A549 (cell line): ENCODE results near the gene KLK4. TPM values are rescaled to one million over a fixed set of nuclear protein-coding genes. Genes with fewer than 3 reads are reported as not detected.

ENCODE experiments used
- ATAC-seq, 2 experiments: fragments of 200-7000 bp in 1 of 2; fragments of >200 bp in 1 of 2; cut with Nextera tagmentation in 1 of 2; cut with Tn5 transposase in 1 of 2; 3 replicates each; pipeline versions ENCODE4 v1.8.0 to v1.9.1; 2018 to 2020; ENCODE audit warnings: mild to moderate bottlenecking in 1 of 2, moderate library complexity in 1 of 2
- CTCF ChIA-PET: fragments of 300-600 bp; sonication (Branson Sonifier 250); formaldehyde crosslinking; extraction: SDS; loops from one replicate; lab custom pipeline; 2021; ENCODE audit warnings: antibody characterized with exemption, inconsistent platforms; lab: Yijun Ruan, JAX
- POLR2A ChIA-PET: fragments of 350-600 bp; formaldehyde crosslinking; extraction: SDS; loops from one replicate; lab custom pipeline; 2021; ENCODE audit warnings: antibody characterized with exemption, inconsistent platforms; lab: Yijun Ruan, JAX
- DNase-seq, 2 experiments: peaks; one replicate each; pipeline versions ENCODE4 v3.0.0 to v3.0.0-alpha.2; 2011 to 2016; ENCODE audit warnings: low read depth in 1 of 2, low spot score in 1 of 2
- FAIRE-seq: peaks from 2 replicates; lab custom pipeline; 2011; peaks lifted over from hg19 to GRCh38; lab: Jason Lieb, UNC
- H3K27ac ChIP-seq, 2 experiments: fragments of >200 bp; sonication (Bioruptor Twin); formaldehyde crosslinking; 3 replicates each; pipeline ENCODE4 v1.5.1; 2016 to 2017
- H3K4me1 ChIP-seq: fragments of >200 bp; sonication (Bioruptor Twin); formaldehyde crosslinking; 3 replicates; pipeline ENCODE4 v1.6.1; 2016
- H3K4me2 ChIP-seq: fragments of >200 bp; sonication (Bioruptor Twin); formaldehyde crosslinking; 3 replicates; pipeline ENCODE4 v1.6.1; 2016
- H3K4me3 ChIP-seq: fragments of >200 bp; sonication (Bioruptor Twin); formaldehyde crosslinking; 3 replicates; pipeline ENCODE4 v1.5.1; 2016
- H3K9me3 ChIP-seq: fragments of >200 bp; sonication (Bioruptor Twin); formaldehyde crosslinking; 3 replicates; pipeline ENCODE4 v1.6.1; 2016
- BHLHE40 ChIP-seq: IDR thresholded peaks from 2 replicates; pipeline ENCODE4 v1.6.1; 2012; ENCODE audit warnings: low read depth, low read length, inconsistent platforms
- CHD2 ChIP-seq: fragments of 150-350 bp; IDR thresholded peaks from 2 replicates; pipeline ENCODE4 v1.6.1; 2014; ENCODE audit warnings: low read length; ENCODE audit not compliant: partially characterized antibody
- ESRRA ChIP-seq: fragments of 150-350 bp; IDR thresholded peaks from 2 replicates; pipeline ENCODE4 v1.6.1; 2014; ENCODE audit warnings: mild to moderate bottlenecking, low read length, borderline replicate concordance
- FOSB ChIP-seq: fragments of 250-450 bp; sonication (Bioruptor Pico); IDR thresholded peaks from 2 replicates; pipeline ENCODE4 v1.5.0; 2020; ENCODE audit warnings: mild to moderate bottlenecking, moderate library complexity
- FOSL2 ChIP-seq, 2 experiments: fragments of 450-650 bp in 1 of 2; fragments of >200 bp in 1 of 2; sonication (Bioruptor Twin) in 1 of 2; formaldehyde crosslinking; IDR thresholded peaks; 2 replicates each; pipeline versions ENCODE4 v1.5.0 to v1.6.1; 2016 to 2020; ENCODE audit warnings: mild to moderate bottlenecking in 1 of 2, moderate library complexity in 1 of 2
- FOXS1 ChIP-seq: fragments of 250-450 bp; sonication (Bioruptor Pico); IDR thresholded peaks from 2 replicates; pipeline ENCODE4 v1.5.0; 2020; ENCODE audit warnings: mild to moderate bottlenecking, moderate library complexity
- GATA3 ChIP-seq: IDR thresholded peaks from 2 replicates; pipeline ENCODE4 v1.6.1; 2012; ENCODE audit warnings: borderline replicate concordance
- HDAC2 ChIP-seq: fragments of 200-600 bp; sonication (generic); IDR thresholded peaks from 2 replicates; pipeline ENCODE4 v1.6.1; 2016
- HEYL ChIP-seq: fragments of 250-450 bp; sonication (Bioruptor Pico); IDR thresholded peaks from 2 replicates; pipeline ENCODE4 v1.8.0; 2021; ENCODE audit warnings: mild to moderate bottlenecking, moderate library complexity
- JUNB ChIP-seq: fragments of >200 bp; sonication (Bioruptor Twin); formaldehyde crosslinking; IDR thresholded peaks from 2 replicates; pipeline ENCODE4 v1.6.1; 2016
- KDM1A ChIP-seq: fragments of 200-600 bp; sonication (generic); IDR thresholded peaks from 2 replicates; pipeline ENCODE4 v1.6.1; 2016; ENCODE audit warnings: low read depth, mild to moderate bottlenecking
- KDM5A ChIP-seq: fragments of 200-600 bp; sonication (generic); IDR thresholded peaks from 2 replicates; pipeline ENCODE4 v1.6.1; 2016; ENCODE audit warnings: antibody characterized with exemption, mild to moderate bottlenecking
- MAFK ChIP-seq: fragments of 450-650 bp; IDR thresholded peaks from 2 replicates; pipeline ENCODE4 v1.6.1; 2014; ENCODE audit not compliant: partially characterized antibody
- MYC ChIP-seq: IDR thresholded peaks from 2 replicates; pipeline ENCODE4 v1.6.1; 2012; ENCODE audit warnings: mild to moderate bottlenecking, inconsistent platforms, low read length, improper control_type of control experiment, borderline replicate concordance
- NFE2L2 ChIP-seq: fragments of 150-350 bp; conservative IDR thresholded peaks from 2 replicates; pipeline ENCODE4 v1.6.1; 2014; ENCODE audit warnings: low read length
- NR3C1 ChIP-seq: fragments of >200 bp; sonication (Bioruptor Twin); formaldehyde crosslinking; IDR thresholded peaks from 3 replicates; pipeline ENCODE4 v1.6.1; 2017
- POLR2A ChIP-seq: IDR thresholded peaks from 2 replicates; pipeline ENCODE4 v1.6.1; 2012; ENCODE audit warnings: mild to moderate bottlenecking, low read length
- POLR2AphosphoS2 ChIP-seq: conservative IDR thresholded peaks from 2 replicates; pipeline ENCODE4 v1.6.1; 2012; ENCODE audit warnings: low read length, improper control_type of control experiment, inconsistent platforms
- RARB ChIP-seq: fragments of 250-450 bp; sonication (Bioruptor Pico); IDR thresholded peaks from 2 replicates; pipeline ENCODE4 v1.8.0; 2021; ENCODE audit warnings: mild to moderate bottlenecking, moderate library complexity
- SMC3 ChIP-seq: fragments of >200 bp; sonication (Bioruptor Twin); formaldehyde crosslinking; IDR thresholded peaks from 3 replicates; pipeline ENCODE4 v1.6.1; 2018; ENCODE audit warnings: inconsistent platforms
- SREBF2 ChIP-seq: fragments of 450-650 bp; IDR thresholded peaks from 2 replicates; pipeline ENCODE4 v1.6.1; 2014; ENCODE audit warnings: mild to moderate bottlenecking, moderate library complexity
- TFCP2L1 ChIP-seq: fragments of 250-450 bp; sonication (Bioruptor Pico); IDR thresholded peaks from 2 replicates; pipeline ENCODE4 v1.5.0; 2021; ENCODE audit warnings: mild to moderate bottlenecking
- TP53 ChIP-seq: fragments of 250-450 bp; sonication (Bioruptor Pico); IDR thresholded peaks from 2 replicates; pipeline ENCODE4 v1.5.0; 2021; ENCODE audit warnings: mild to moderate bottlenecking, moderate library complexity
- ZC3H11A ChIP-seq: fragments of 450-650 bp; IDR thresholded peaks from 2 replicates; pipeline ENCODE4 v1.6.1; 2014; ENCODE audit warnings: antibody characterized with exemption, mild to moderate bottlenecking
- ZFP36 ChIP-seq: fragments of 450-650 bp; IDR thresholded peaks from 2 replicates; pipeline ENCODE4 v1.6.1; 2014; ENCODE audit warnings: borderline replicate concordance; ENCODE audit not compliant: partially characterized antibody
- WGBS: methylation state at CpG from one replicate; pipeline ENCODE4 v1.1.6; 2017; ENCODE audit errors: missing lambda C conversion rate; 5-methylcytosine and 5-hydroxymethylcytosine counted together
- polyA plus RNA-seq, 4 experiments: library from polyadenylated mRNA; depleted of rRNA in 3 of 4; stranded (reverse); fragments of >200 nt; fragmentation: RNase III in 1 of 4; extraction: RNeasy Plus Mini Kit Qiagen cat#74134 plus additional on column Dnase treatment in 1 of 4; gene quantifications; 2 replicates in 3 of 4; 3 replicates in 1 of 4; pipeline ENCODE4 v1.2.3, GENCODE V29; 2011 to 2017
- TF ChIP-seq, protein P1 (sequence below): fragments of 450-650 bp; IDR thresholded peaks from 2 replicates; pipeline ENCODE4 v1.6.1; 2014; ENCODE audit warnings: antibody characterized with exemption
- TF ChIP-seq, protein P2 (sequence below): fragments of >200 bp; sonication (Bioruptor Twin); formaldehyde crosslinking; IDR thresholded peaks from 3 replicates; pipeline ENCODE4 v1.5.1; 2016

Gene KLK4
- polyA plus RNA-seq, 2 of the 4 experiments (the other 2 are of a cell fraction), result not detected

- H3K4me1 ChIP-seq, result no peaks in the 10 kb centered on the region
- CTCF ChIA-PET, result interaction anchor here (1.4 kb wide), 1 partner anchor 19 kb away, joined by 4 read pairs; no protein-coding TSS in a partner anchor
- POLR2A ChIA-PET, result no interaction called here
- no peak for ATAC-seq
- no peak overlapping the region for H3K27ac ChIP-seq
- 35% methylated on average over 4 of the region's 4 CpGs for WGBS
- no peak for FAIRE-seq
- DNase-seq, result no peak
- H3K4me3 ChIP-seq, result no peak overlapping the region
- TF ChIP-seq TP53 (CRISPR knock-in tag) (no peak), NFE2L2 (no peak), HDAC2 (no peak), SREBF2 (no peak), ZFP36 (no peak), BHLHE40 (no peak), SMC3 (no peak), KDM1A (no peak), GATA3 (no peak), ZC3H11A (no peak), TFCP2L1 (CRISPR knock-in tag) (no peak), FOXS1 (CRISPR knock-in tag) (no peak), ESRRA (no peak), HEYL (no peak)
- TF ChIP-seq, protein P1, sequence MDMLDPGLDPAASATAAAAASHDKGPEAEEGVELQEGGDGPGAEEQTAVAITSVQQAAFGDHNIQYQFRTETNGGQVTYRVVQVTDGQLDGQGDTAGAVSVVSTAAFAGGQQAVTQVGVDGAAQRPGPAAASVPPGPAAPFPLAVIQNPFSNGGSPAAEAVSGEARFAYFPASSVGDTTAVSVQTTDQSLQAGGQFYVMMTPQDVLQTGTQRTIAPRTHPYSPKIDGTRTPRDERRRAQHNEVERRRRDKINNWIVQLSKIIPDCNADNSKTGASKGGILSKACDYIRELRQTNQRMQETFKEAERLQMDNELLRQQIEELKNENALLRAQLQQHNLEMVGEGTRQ, result no peak
- H3K9me3 ChIP-seq, result no peaks in the 10 kb centered on the region
- no peak overlapping the region for H3K4me2 ChIP-seq
Observed at GRCh38 chr19:50902640-50903039, 8.6 kb downstream of the KLK4 start.

DNA sequence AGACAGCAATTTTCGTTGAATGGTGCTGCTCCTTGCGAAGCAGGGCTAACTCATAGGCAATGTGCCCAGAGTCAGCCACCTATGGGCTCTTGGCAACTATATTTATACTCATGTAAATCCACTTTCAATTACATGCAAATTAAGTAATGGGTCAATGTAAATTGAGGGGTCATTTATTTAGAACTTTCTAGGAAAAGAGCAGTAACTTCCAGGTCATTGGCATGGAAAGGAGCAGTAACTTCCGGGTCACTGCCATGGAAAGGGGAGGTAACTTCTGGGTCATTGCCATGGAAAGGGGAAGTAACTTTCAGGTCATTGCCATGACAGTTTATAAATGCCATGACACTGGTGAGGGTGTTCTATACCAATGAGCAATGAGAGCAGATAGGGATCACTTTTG, 11.6 kb downstream of the KLK4 start:
- peaks cover 6% of the 10 kb centered on the region; the same call in 1 of the 3 replicates for H3K4me1 ChIP-seq
- no peak overlapping the region for H3K4me3 ChIP-seq
- no peak for ATAC-seq
- CTCF ChIA-PET, result interaction anchor here (0.9 to 2.4 kb wide), 4 partner anchors 22 to 60 kb away, joined by 3 to 26 read pairs (median 4); no protein-coding TSS in a partner anchor
- TF ChIP-seq, protein P2, sequence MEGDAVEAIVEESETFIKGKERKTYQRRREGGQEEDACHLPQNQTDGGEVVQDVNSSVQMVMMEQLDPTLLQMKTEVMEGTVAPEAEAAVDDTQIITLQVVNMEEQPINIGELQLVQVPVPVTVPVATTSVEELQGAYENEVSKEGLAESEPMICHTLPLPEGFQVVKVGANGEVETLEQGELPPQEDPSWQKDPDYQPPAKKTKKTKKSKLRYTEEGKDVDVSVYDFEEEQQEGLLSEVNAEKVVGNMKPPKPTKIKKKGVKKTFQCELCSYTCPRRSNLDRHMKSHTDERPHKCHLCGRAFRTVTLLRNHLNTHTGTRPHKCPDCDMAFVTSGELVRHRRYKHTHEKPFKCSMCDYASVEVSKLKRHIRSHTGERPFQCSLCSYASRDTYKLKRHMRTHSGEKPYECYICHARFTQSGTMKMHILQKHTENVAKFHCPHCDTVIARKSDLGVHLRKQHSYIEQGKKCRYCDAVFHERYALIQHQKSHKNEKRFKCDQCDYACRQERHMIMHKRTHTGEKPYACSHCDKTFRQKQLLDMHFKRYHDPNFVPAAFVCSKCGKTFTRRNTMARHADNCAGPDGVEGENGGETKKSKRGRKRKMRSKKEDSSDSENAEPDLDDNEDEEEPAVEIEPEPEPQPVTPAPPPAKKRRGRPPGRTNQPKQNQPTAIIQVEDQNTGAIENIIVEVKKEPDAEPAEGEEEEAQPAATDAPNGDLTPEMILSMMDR, result no peak
- TF ChIP-seq POLR2A (no peak), POLR2AphosphoS2 (no peak), NR3C1 (no peak), GATA3 (no peak), JUNB (no peak), ZC3H11A (no peak), CHD2 (no peak), FOSB (no peak), FOSL2 (IDR thresholded peaks at IDR 0.05) (no peak), FOSL2 (CRISPR knock-in tag; IDR thresholded peaks at IDR 0.05) (no peak), RARB (CRISPR knock-in tag) (no peak), MYC (no peak), MAFK (no peak), KDM5A (no peak)
- TF ChIP-seq, all 56 proteins: peak for 0
- H3K27ac ChIP-seq, result no peak overlapping the region
- POLR2A ChIA-PET, result no interaction called here
- DNase-seq (no peak), FAIRE-seq (no peak)
- WGBS, result 64% methylated on average over 3 of the region's 3 CpGs
- no peaks in the 10 kb centered on the region for H3K9me3 ChIP-seq
- no peak overlapping the region for H3K4me2 ChIP-seq
